Activated T-helper 17 cell treated with anti-CD3 and anti-CD28 coated beads, Interleukin-2, amount 50 U/mL, for 72 hours (primary cell): ENCODE results near the gene MAP2K3. TPM values are rescaled to one million over a fixed set of nuclear protein-coding genes. Genes with fewer than 3 reads are reported as not detected.

Experiments
- ATAC-seq: fragments of 150-1000 bp; cut with Tn5 transposase; replicated peaks from 2 replicates; pipeline ENCODE4 v1.10.0; 2021; ENCODE audit warnings: mild to moderate bottlenecking, moderate library complexity
- H3K27ac Mint-ChIP-seq: one replicate; pipeline ENCODE4 v1.8.0; 2022; ENCODE audit warnings: mixed read lengths
- H3K27me3 Mint-ChIP-seq: one replicate; pipeline ENCODE4 v1.8.0; 2022; ENCODE audit warnings: mixed read lengths
- H3K36me3 Mint-ChIP-seq: one replicate; pipeline ENCODE4 v1.8.0; 2022; ENCODE audit warnings: low read depth, mild to moderate bottlenecking, mixed read lengths
- H3K4me1 Mint-ChIP-seq: one replicate; pipeline ENCODE4 v1.8.0; 2022; ENCODE audit warnings: mixed read lengths
- H3K4me3 Mint-ChIP-seq: one replicate; pipeline ENCODE4 v1.8.0; 2022; ENCODE audit warnings: mild to moderate bottlenecking, mixed read lengths
- H3K9me3 Mint-ChIP-seq: one replicate; pipeline ENCODE4 v1.8.0; 2022; ENCODE audit warnings: mixed read lengths
- total RNA-seq, 2 donors: library from RNA; stranded (reverse); gene quantifications; one replicate each; pipeline ENCODE4 v1.2.3, GENCODE V29; 2022

The MAP2K3 gene
- total RNA-seq, result 100 to 1,000 TPM; 107 to 112 TPM

- Mint-ChIP-seq H3K4me1 (peaks cover 25% of the 10 kb centered on the region), H3K9me3 (no peaks in the 10 kb centered on the region), H3K27ac (peak within 1 kb of the TSS; percentile 98), H3K4me3 (peak within 1 kb of the TSS; percentile 100), H3K27me3 (no peaks in the 10 kb centered on the region), H3K36me3 (peaks cover 41% of the 10 kb centered on the region)
- peak; percentile 79 for ATAC-seq
Measured at GRCh38 chr17:21284319-21285163, at the start of gene MAP2K3. MAP2K3 (plus strand) TSS chr17:21284711; CDS start chr17:21284921, 210 bp downstream.

GRCh38 chr17:21235921-21236320, 48.6 kb upstream of the MAP2K3 start:
- ATAC-seq, result no peak
- H3K4me1 Mint-ChIP-seq, result peaks cover 4% of the 10 kb centered on the region
- H3K9me3 Mint-ChIP-seq, result peaks cover 8% of the 10 kb centered on the region
- no peak overlapping the region for H3K4me3 Mint-ChIP-seq
- no peaks in the 10 kb centered on the region for H3K36me3 Mint-ChIP-seq
- peak overlapping the region; percentile 13 for H3K27ac Mint-ChIP-seq
- H3K27me3 Mint-ChIP-seq, result no peaks in the 10 kb centered on the region

DNA sequence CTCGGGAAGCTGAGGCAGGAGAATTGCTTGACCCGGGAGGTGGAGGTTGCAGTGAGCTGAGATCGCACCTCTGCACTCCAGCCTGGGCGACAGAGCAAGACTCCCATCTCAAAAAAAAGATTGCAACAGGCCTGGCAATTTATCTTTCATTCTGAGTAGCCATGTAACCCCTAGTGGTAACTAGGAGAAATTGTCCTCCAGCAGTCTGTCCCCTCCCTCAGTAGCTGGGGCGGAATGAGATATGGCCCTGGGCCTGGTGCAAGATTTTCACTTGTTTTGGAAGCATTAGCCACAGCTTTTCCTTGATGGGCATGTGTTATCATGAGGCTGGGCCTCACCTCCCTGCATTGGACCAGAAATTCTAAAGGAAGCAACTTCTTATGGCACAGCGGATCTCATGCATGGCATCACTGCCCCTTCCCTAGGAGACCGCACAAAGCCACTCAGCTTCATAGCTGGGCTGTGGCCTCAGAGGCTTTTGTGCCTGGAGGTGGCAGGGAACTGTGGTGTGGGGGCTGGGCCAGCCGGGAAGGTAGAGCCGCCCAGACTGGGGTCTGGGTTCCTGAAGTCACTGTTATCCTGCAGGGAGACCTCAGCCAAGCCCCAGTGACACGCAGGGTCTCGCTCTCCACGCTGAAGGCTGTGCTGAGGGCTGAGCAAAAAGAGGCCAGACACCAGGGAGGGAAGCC, 44.7 kb upstream of the MAP2K3 start:
- H3K36me3 Mint-ChIP-seq, result no peaks in the 10 kb centered on the region
- no peaks in the 10 kb centered on the region for H3K9me3 Mint-ChIP-seq
- no peak overlapping the region for H3K4me3 Mint-ChIP-seq
- no peaks in the 10 kb centered on the region for H3K27me3 Mint-ChIP-seq
- peaks cover 4% of the 10 kb centered on the region for H3K4me1 Mint-ChIP-seq
- no peak overlapping the region for H3K27ac Mint-ChIP-seq
- no peak for ATAC-seq

DNA sequence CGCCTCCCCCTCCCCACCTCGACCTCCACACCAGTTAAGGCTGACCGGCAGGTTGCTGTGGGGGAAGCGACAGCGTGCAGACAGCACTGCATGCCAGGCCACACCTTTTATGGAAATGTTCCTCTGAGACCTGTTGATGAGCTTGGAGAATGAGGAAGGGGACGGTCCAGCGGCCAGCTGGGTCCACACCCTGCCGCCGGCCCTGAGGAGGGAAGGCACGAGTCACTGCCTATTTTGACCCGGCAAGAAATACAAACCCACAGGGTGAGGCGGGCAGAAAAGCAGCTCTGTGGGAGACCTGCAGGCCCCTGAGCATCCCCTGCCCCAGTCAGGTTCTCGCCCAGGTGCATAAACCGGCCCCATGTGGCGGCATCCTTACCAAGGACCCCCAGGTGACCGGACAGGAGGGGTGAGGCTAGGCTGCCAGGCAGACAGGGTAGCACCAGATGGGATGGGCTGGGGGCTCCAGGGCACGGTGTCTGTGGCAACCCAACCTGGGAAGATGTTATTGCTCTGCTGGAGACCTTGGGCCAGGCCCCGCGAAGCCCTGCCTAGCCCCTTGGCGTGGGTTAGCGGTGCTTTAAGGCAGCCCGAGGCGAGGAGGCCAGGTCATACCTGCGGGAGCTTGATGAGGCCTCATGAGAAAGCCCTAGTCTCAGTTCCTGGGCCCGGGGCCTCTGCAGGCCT, 44.0 kb upstream of the MAP2K3 start:
- Mint-ChIP-seq H3K27me3 (no peaks in the 10 kb centered on the region), H3K36me3 (no peaks in the 10 kb centered on the region), H3K27ac (no peak overlapping the region), H3K4me1 (peaks cover 4% of the 10 kb centered on the region), H3K4me3 (no peak overlapping the region), H3K9me3 (no peaks in the 10 kb centered on the region)
- ATAC-seq, result no peak

DNA sequence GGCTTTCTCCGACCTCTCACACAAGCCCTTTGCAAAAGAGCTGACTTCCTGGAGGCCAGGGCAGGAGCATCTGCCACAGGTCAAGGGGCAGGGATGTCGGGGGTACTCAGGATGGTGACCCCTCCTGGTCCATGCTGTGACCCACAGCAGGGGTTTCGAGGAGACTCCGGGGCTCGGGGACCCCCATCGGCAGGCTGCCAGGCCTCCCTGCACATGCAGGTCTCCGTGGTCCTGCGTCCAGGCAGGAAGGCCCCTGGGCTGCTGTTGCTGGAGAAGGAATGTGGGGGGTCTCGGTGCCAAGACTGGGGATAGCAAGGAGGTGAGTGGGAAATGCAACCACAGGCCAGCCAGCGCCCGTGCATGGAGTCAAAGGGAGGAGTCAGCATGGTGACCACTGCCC, 42.9 kb upstream of the MAP2K3 start:
- Mint-ChIP-seq H3K36me3 (no peaks in the 10 kb centered on the region), H3K4me1 (no peaks in the 10 kb centered on the region)
- no peak for ATAC-seq

DNA sequence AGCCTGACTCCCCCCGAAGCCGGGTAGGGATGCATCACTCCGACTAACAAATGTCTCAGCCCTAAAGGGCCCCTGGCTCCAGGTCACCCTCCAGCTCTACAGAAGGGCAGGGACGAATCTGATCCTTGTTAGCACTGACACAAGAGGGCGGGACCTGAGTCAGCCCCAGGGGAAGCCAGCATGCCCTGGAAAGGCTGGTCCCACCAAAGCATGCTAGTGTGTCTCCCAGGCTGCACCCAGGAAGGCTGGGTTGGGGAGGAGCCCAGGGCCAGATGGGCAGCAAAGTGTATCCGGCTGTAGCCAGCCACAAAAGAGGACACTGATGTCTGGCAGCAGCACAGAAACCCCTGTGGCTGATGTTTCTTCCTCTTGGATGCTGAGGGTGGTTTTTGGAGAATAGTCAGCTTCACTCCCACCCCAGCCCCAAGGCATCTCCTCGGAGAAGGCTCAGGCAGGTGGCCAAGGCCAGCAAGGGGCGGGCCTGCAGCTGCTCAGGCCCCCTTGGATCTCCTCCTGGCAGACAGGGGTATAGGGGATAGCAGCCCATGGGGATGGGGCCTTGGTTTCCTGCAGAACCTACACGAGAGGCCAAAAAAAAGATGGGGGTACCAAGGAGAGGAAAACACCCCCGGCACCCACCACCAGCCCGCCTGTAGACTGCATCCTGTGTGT, 42.3 kb upstream of the MAP2K3 start:
- Mint-ChIP-seq H3K36me3 (no peaks in the 10 kb centered on the region), H3K27ac (no peak overlapping the region), H3K27me3 (no peaks in the 10 kb centered on the region), H3K4me1 (no peaks in the 10 kb centered on the region), H3K4me3 (no peak overlapping the region), H3K9me3 (no peaks in the 10 kb centered on the region)
- ATAC-seq, result no peak

More for the DNA sequence above, 42.9 kb upstream of the MAP2K3 start:
- Mint-ChIP-seq H3K27ac (no peak overlapping the region), H3K27me3 (no peaks in the 10 kb centered on the region), H3K4me3 (no peak overlapping the region), H3K9me3 (no peaks in the 10 kb centered on the region)

GRCh38 chr17:21242780-21243515, 41.6 kb upstream of the MAP2K3 start:
- Mint-ChIP-seq H3K36me3 (no peaks in the 10 kb centered on the region), H3K4me1 (no peaks in the 10 kb centered on the region), H3K9me3 (no peaks in the 10 kb centered on the region), H3K27me3 (no peaks in the 10 kb centered on the region), H3K4me3 (no peak overlapping the region), H3K27ac (no peak overlapping the region)
- ATAC-seq, result no peak

DNA sequence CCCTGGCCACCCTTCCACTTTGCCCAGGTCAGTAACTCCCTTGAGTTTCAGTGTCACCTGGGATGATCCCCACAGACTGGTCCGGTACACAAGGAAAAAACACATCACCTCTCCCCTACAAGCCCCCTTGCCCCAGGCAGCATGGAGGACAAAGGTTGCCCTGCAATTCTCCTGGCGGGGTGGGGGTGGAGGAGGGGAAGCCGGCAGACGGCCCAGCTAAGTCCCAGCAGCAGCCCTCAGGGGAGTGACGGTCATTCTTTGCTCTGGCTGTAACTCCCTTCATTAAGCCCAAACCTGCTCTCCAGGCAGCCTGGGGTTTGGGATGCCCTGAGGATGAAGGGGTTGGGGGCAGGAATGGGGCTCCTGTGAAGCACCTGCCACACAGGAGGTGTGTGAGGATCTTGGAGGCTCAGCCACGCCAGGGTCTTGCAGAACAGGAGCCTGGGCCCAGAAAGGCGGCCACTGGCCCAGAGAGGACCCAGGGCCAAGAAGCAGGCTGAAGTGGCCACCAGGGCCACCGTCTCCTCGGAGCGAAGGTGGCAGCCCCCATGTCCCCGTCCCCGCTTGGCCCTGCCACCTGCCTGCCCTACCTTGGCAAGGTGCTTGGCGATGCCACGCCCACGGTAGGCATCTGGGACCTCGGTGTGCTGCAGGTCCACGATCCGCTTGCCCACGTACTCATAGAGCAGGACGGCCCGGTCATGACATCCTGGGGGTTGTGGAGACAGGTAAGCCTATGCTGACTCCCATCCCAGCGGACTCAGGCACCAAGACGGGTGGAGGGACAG, 40.8 kb upstream of the MAP2K3 start:
- Mint-ChIP-seq H3K9me3 (no peaks in the 10 kb centered on the region), H3K4me3 (no peak overlapping the region), H3K36me3 (no peaks in the 10 kb centered on the region), H3K4me1 (no peaks in the 10 kb centered on the region), H3K27me3 (no peaks in the 10 kb centered on the region), H3K27ac (no peak overlapping the region)
- no peak for ATAC-seq

DNA sequence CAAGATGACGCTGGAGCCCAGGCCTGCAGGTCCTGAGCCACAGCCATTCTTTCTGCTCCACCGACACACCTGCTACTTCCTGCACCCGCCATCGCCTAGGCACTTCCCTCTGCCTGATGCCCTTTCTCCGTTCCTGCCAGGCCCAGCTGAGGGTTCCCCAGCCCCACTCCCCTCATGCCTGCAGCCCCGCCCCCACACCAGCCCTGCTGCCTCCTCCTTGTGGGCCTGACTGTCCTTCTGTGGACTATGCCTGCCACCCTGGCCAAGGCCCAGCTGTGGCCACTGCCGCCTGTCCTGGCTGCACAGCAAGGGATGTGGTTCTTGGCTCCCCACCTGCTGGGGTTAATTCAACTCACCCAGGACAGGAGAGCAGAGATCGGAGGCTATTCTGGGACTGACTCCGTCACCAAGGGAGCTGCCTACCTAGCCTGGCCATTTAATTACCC, 38.8 kb upstream of the MAP2K3 start:
- no peaks in the 10 kb centered on the region for H3K9me3 Mint-ChIP-seq
- no peaks in the 10 kb centered on the region for H3K36me3 Mint-ChIP-seq
- no peak overlapping the region for H3K4me3 Mint-ChIP-seq
- ATAC-seq, result no peak
- H3K27ac Mint-ChIP-seq, result no peak overlapping the region
- no peaks in the 10 kb centered on the region for H3K4me1 Mint-ChIP-seq
- H3K27me3 Mint-ChIP-seq, result no peaks in the 10 kb centered on the region

GRCh38 chr17:21246698-21247097, 37.8 kb upstream of the MAP2K3 start:
- no peak for ATAC-seq
- Mint-ChIP-seq H3K4me3 (no peak overlapping the region), H3K36me3 (no peaks in the 10 kb centered on the region), H3K9me3 (no peaks in the 10 kb centered on the region), H3K27me3 (no peaks in the 10 kb centered on the region), H3K27ac (no peak overlapping the region), H3K4me1 (no peaks in the 10 kb centered on the region)

- Mint-ChIP-seq H3K36me3 (no peaks in the 10 kb centered on the region), H3K4me1 (no peaks in the 10 kb centered on the region), H3K27ac (no peak overlapping the region), H3K4me3 (no peak overlapping the region), H3K9me3 (no peaks in the 10 kb centered on the region), H3K27me3 (no peaks in the 10 kb centered on the region)
- ATAC-seq, result no peak
Measured at GRCh38 chr17:21247552-21248258, 36.8 kb upstream of the MAP2K3 start.

DNA sequence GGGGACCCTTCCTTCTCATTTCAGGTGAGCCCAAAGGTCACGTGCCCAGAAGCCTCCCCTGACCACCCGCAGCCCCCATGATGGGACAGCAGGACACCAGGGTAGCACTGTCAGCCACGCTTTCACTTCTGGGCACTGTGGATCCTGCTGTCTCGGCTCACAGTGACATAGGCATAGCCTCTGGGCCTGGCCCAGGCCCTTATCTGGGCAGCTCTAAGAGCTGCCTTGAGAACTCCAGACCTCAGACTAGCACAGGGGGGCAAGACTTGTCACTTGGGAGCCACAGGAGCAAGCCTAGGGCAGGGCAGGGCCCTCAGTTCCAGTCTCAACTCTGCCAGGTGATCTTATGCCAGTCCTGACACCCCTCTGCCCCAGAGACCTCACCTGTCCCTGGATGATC, 36.0 kb upstream of the MAP2K3 start:
- no peaks in the 10 kb centered on the region for H3K27me3 Mint-ChIP-seq
- H3K4me3 Mint-ChIP-seq, result no peak overlapping the region
- H3K9me3 Mint-ChIP-seq, result no peaks in the 10 kb centered on the region
- H3K36me3 Mint-ChIP-seq, result no peaks in the 10 kb centered on the region
- no peaks in the 10 kb centered on the region for H3K4me1 Mint-ChIP-seq
- ATAC-seq, result no peak
- H3K27ac Mint-ChIP-seq, result no peak overlapping the region
